ENCODE data around the gene TENM3. TPM values are rescaled to one million over a fixed set of nuclear protein-coding genes. Genes with fewer than 3 reads are reported as not detected.

Gene TENM3
- total RNA-seq, 1 donor from 2014 or later, result not detected

- intact Hi-C loops (cut with micrococcal nuclease), result no loop called here
These were observed 412.1 kb downstream of the TENM3 start for GRCh38 chr4:182655340-182655739.

- intact Hi-C loops (cut with micrococcal nuclease), result no loop called here
These were observed 419.3 kb downstream of the TENM3 start for GRCh38 chr4:182662551-182662950.

GRCh38 chr4:182671231-182671630, 428.0 kb downstream of the TENM3 start:
- intact Hi-C loops (cut with micrococcal nuclease), result no loop called here

- intact Hi-C loops (cut with micrococcal nuclease), result no loop called here
These were observed 428.5 kb downstream of the TENM3 start for GRCh38 chr4:182671749-182672148.

GRCh38 chr4:182678590-182678989, 435.4 kb downstream of the TENM3 start:
- intact Hi-C loops (cut with micrococcal nuclease), result no loop called here

- intact Hi-C loops (cut with micrococcal nuclease), result no loop called here
These were observed 436.3 kb downstream of the TENM3 start for GRCh38 chr4:182679533-182679932.

GRCh38 chr4:182680234-182680653, 437.0 kb downstream of the TENM3 start:
- intact Hi-C loops (cut with micrococcal nuclease), result no loop called here

- intact Hi-C loops (cut with micrococcal nuclease), result no loop called here
These were observed 440.5 kb downstream of the TENM3 start for GRCh38 chr4:182683661-182684060.

- intact Hi-C loops (cut with micrococcal nuclease), result no loop called here
These were observed 441.6 kb downstream of the TENM3 start for GRCh38 chr4:182684796-182685195.

- intact Hi-C loops (cut with micrococcal nuclease), result no loop called here
These were observed 444.9 kb downstream of the TENM3 start for GRCh38 chr4:182688081-182688480.

GRCh38 chr4:182694551-182694950, 451.3 kb downstream of the TENM3 start:
- intact Hi-C loops (cut with micrococcal nuclease), result no loop called here

GRCh38 chr4:182695009-182695408, 451.8 kb downstream of the TENM3 start:
- intact Hi-C loops (cut with micrococcal nuclease), result no loop called here

GRCh38 chr4:182695842-182696241, 452.6 kb downstream of the TENM3 start:
- intact Hi-C loops (cut with micrococcal nuclease), result no loop called here

- intact Hi-C loops (cut with micrococcal nuclease), result no loop called here
These were observed 453.9 kb downstream of the TENM3 start for GRCh38 chr4:182697094-182697493.

GRCh38 chr4:182698212-182698611, 455.0 kb downstream of the TENM3 start:
- intact Hi-C loops (cut with micrococcal nuclease), result no loop called here

GRCh38 chr4:182699201-182699600, 456.0 kb downstream of the TENM3 start:
- intact Hi-C loops (cut with micrococcal nuclease), result no loop called here

GRCh38 chr4:182699795-182700194, 456.6 kb downstream of the TENM3 start:
- intact Hi-C loops (cut with micrococcal nuclease), result no loop called here

- intact Hi-C loops (cut with micrococcal nuclease), result no loop called here
These were observed 457.4 kb downstream of the TENM3 start for GRCh38 chr4:182700362-182701160.

- intact Hi-C loops (cut with micrococcal nuclease), result no loop called here
These were observed 460.9 kb downstream of the TENM3 start for GRCh38 chr4:182704077-182704476.

- intact Hi-C loops (cut with micrococcal nuclease), result no loop called here
These were observed 461.7 kb downstream of the TENM3 start for GRCh38 chr4:182704948-182705347.

- intact Hi-C loops (cut with micrococcal nuclease), result no loop called here
These were observed 462.2 kb downstream of the TENM3 start for GRCh38 chr4:182705389-182705788.

GRCh38 chr4:182711211-182711610, 468.0 kb downstream of the TENM3 start:
- intact Hi-C loops (cut with micrococcal nuclease), result no loop called here

GRCh38 chr4:182715548-182715947, 472.3 kb downstream of the TENM3 start:
- intact Hi-C loops (cut with micrococcal nuclease), result no loop called here

Data from T-helper 1 cell treated with Interleukin-12 subunit alpha and Interleukin-12 subunit beta and Interleukin-4 antibody, amounts not matched to agents 30 ng/mL and 1 ng/mL, for 36 hours (primary cell).